A549 (cell line): ENCODE results near the gene ZNF669. TPM values are rescaled to one million over a fixed set of nuclear protein-coding genes. Genes with fewer than 3 reads are reported as not detected.

Experiments used
- ATAC-seq, 2 experiments: fragments of 200-7000 bp in 1 of 2; fragments of >200 bp in 1 of 2; cut with Nextera tagmentation in 1 of 2; cut with Tn5 transposase in 1 of 2; 3 replicates each; pipeline versions ENCODE4 v1.8.0 to v1.9.1; 2018 to 2020; ENCODE audit warnings: mild to moderate bottlenecking in 1 of 2, moderate library complexity in 1 of 2
- CTCF ChIA-PET: fragments of 300-600 bp; sonication (Branson Sonifier 250); formaldehyde crosslinking; extraction: SDS; loops from one replicate; lab custom pipeline; 2021; ENCODE audit warnings: antibody characterized with exemption, inconsistent platforms; lab: Yijun Ruan, JAX
- POLR2A ChIA-PET: fragments of 350-600 bp; formaldehyde crosslinking; extraction: SDS; loops from one replicate; lab custom pipeline; 2021; ENCODE audit warnings: antibody characterized with exemption, inconsistent platforms; lab: Yijun Ruan, JAX
- DNase-seq, 2 experiments: peaks; one replicate each; pipeline versions ENCODE4 v3.0.0 to v3.0.0-alpha.2; 2011 to 2016; ENCODE audit warnings: low read depth in 1 of 2, low spot score in 1 of 2
- FAIRE-seq: peaks from 2 replicates; lab custom pipeline; 2011; peaks lifted over from hg19 to GRCh38; lab: Jason Lieb, UNC
- H3K27ac ChIP-seq, 2 experiments: fragments of >200 bp; sonication (Bioruptor Twin); formaldehyde crosslinking; 3 replicates each; pipeline ENCODE4 v1.5.1; 2016 to 2017
- H3K4me1 ChIP-seq: fragments of >200 bp; sonication (Bioruptor Twin); formaldehyde crosslinking; 3 replicates; pipeline ENCODE4 v1.6.1; 2016
- H3K4me2 ChIP-seq: fragments of >200 bp; sonication (Bioruptor Twin); formaldehyde crosslinking; 3 replicates; pipeline ENCODE4 v1.6.1; 2016
- H3K4me3 ChIP-seq: fragments of >200 bp; sonication (Bioruptor Twin); formaldehyde crosslinking; 3 replicates; pipeline ENCODE4 v1.5.1; 2016
- H3K9me3 ChIP-seq: fragments of >200 bp; sonication (Bioruptor Twin); formaldehyde crosslinking; 3 replicates; pipeline ENCODE4 v1.6.1; 2016
- BHLHE40 ChIP-seq: IDR thresholded peaks from 2 replicates; pipeline ENCODE4 v1.6.1; 2012; ENCODE audit warnings: low read depth, low read length, inconsistent platforms
- CBX8 ChIP-seq: fragments of 200-600 bp; sonication (generic); IDR thresholded peaks from 2 replicates; pipeline ENCODE4 v1.6.1; 2016
- ESRRA ChIP-seq: fragments of 150-350 bp; IDR thresholded peaks from 2 replicates; pipeline ENCODE4 v1.6.1; 2014; ENCODE audit warnings: mild to moderate bottlenecking, low read length, borderline replicate concordance
- FOSB ChIP-seq: fragments of 250-450 bp; sonication (Bioruptor Pico); IDR thresholded peaks from 2 replicates; pipeline ENCODE4 v1.5.0; 2020; ENCODE audit warnings: mild to moderate bottlenecking, moderate library complexity
- HDAC2 ChIP-seq: fragments of 200-600 bp; sonication (generic); IDR thresholded peaks from 2 replicates; pipeline ENCODE4 v1.6.1; 2016
- HOXB5 ChIP-seq: fragments of 250-450 bp; sonication (Bioruptor Pico); IDR thresholded peaks from 2 replicates; pipeline ENCODE4 v1.5.0; 2020; ENCODE audit warnings: mild to moderate bottlenecking, moderate library complexity
- KDM1A ChIP-seq: fragments of 200-600 bp; sonication (generic); IDR thresholded peaks from 2 replicates; pipeline ENCODE4 v1.6.1; 2016; ENCODE audit warnings: low read depth, mild to moderate bottlenecking
- MAFK ChIP-seq: fragments of 450-650 bp; IDR thresholded peaks from 2 replicates; pipeline ENCODE4 v1.6.1; 2014; ENCODE audit not compliant: partially characterized antibody
- MAZ ChIP-seq: fragments of 150-350 bp; IDR thresholded peaks from 2 replicates; pipeline ENCODE4 v1.6.1; 2014; ENCODE audit warnings: antibody characterized with exemption, low read depth, low read length, borderline replicate concordance
- MYC ChIP-seq: IDR thresholded peaks from 2 replicates; pipeline ENCODE4 v1.6.1; 2012; ENCODE audit warnings: mild to moderate bottlenecking, inconsistent platforms, low read length, improper control_type of control experiment, borderline replicate concordance
- PHF8 ChIP-seq: fragments of 200-600 bp; sonication (generic); IDR thresholded peaks from 2 replicates; pipeline ENCODE4 v1.6.1; 2016; ENCODE audit warnings: low read depth, mild to moderate bottlenecking, antibody characterized with exemption, moderate library complexity, borderline replicate concordance
- POLR2A ChIP-seq: IDR thresholded peaks from 2 replicates; pipeline ENCODE4 v1.6.1; 2012; ENCODE audit warnings: mild to moderate bottlenecking, low read length
- RAD21 ChIP-seq, 2 experiments: fragments of >200 bp in 1 of 2; sonication (Bioruptor Twin) in 1 of 2; formaldehyde crosslinking in 1 of 2; IDR thresholded peaks in 1 of 2; conservative IDR thresholded peaks in 1 of 2; 2 replicates in 1 of 2; 3 replicates in 1 of 2; pipeline ENCODE4 v1.6.1; 2012 to 2018; ENCODE audit warnings: inconsistent platforms in 1 of 2
- RCOR1 ChIP-seq: fragments of 150-350 bp; IDR thresholded peaks from 2 replicates; pipeline ENCODE4 v1.6.1; 2014; ENCODE audit warnings: antibody characterized with exemption, low read length, low read depth
- TP53 ChIP-seq: fragments of 250-450 bp; sonication (Bioruptor Pico); IDR thresholded peaks from 2 replicates; pipeline ENCODE4 v1.5.0; 2021; ENCODE audit warnings: mild to moderate bottlenecking, moderate library complexity
- ZFP36 ChIP-seq: fragments of 450-650 bp; IDR thresholded peaks from 2 replicates; pipeline ENCODE4 v1.6.1; 2014; ENCODE audit warnings: borderline replicate concordance; ENCODE audit not compliant: partially characterized antibody
- ZNF302 ChIP-seq: fragments of 250-450 bp; sonication (Bioruptor Pico); IDR thresholded peaks from 2 replicates; pipeline ENCODE4 v1.9.0; 2021; ENCODE audit warnings: inconsistent platforms, mild to moderate bottlenecking, moderate library complexity
- WGBS: methylation state at CpG from one replicate; pipeline ENCODE4 v1.1.6; 2017; ENCODE audit errors: missing lambda C conversion rate; 5-methylcytosine and 5-hydroxymethylcytosine counted together
- polyA plus RNA-seq, 4 experiments: library from polyadenylated mRNA; depleted of rRNA in 3 of 4; stranded (reverse); fragments of >200 nt; fragmentation: RNase III in 1 of 4; extraction: RNeasy Plus Mini Kit Qiagen cat#74134 plus additional on column Dnase treatment in 1 of 4; gene quantifications; 2 replicates in 3 of 4; 3 replicates in 1 of 4; pipeline ENCODE4 v1.2.3, GENCODE V29; 2011 to 2017
- TF ChIP-seq, protein P1 (sequence below): IDR thresholded peaks from 2 replicates; pipeline ENCODE4 v1.6.1; 2012
- TF ChIP-seq, protein P2 (sequence below): IDR thresholded peaks from 2 replicates; pipeline ENCODE4 v1.6.1; 2012; ENCODE audit warnings: low read depth, borderline replicate concordance
- TF ChIP-seq, protein P3 (sequence below): fragments of >200 bp; sonication (Bioruptor Twin); formaldehyde crosslinking; IDR thresholded peaks from 3 replicates; pipeline ENCODE4 v1.5.1; 2016
- TF ChIP-seq, protein P4 (sequence below): fragments of >200 bp; sonication (Bioruptor Twin); formaldehyde crosslinking; IDR thresholded peaks from 3 replicates; pipeline ENCODE4 v1.6.1; 2016
- TF ChIP-seq, protein P5 (sequence below): fragments of 250-450 bp; sonication (Bioruptor Pico); IDR thresholded peaks from 2 replicates; pipeline ENCODE4 v1.5.0; 2021; ENCODE audit warnings: mild to moderate bottlenecking, moderate library complexity, borderline replicate concordance

ZNF669 gene
- polyA plus RNA-seq, 2 of the 4 experiments (the other 2 are of a cell fraction), result 3.6 to 5.3 TPM

DNA sequence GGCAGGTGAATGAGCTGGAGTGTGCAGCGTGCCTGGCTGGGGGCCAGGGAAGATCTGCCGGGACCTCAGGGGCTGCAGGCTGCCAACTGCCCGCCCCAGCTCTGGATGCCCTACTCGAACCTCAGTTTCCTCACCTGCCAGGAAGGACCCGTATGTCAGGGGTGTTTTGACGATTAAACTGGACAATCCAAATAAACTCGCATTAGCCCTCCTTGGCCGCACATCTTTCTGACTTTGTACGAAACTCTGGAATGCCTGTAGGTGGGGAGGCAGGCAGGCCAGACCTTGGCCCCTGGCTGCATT lies 8.3 kb upstream of the ZNF669 start:
- Histone ChIP-seq H3K4me1 (no peaks in the 10 kb centered on the region), H3K27ac (no peak overlapping the region), H3K4me3 (no peak overlapping the region; the same call in 2 of the 3 replicates), H3K9me3 (peaks cover 53% of the 10 kb centered on the region), H3K4me2 (no peak overlapping the region)
- ATAC-seq, result no peak; a peak in 1 of 6 replicates
- DNase-seq, result no peak
- WGBS, result 88% methylated on average over 9 of the region's 9 CpGs
- ChIA-PET CTCF (no interaction called here), POLR2A (interaction anchor here (1.3 kb wide), 1 partner anchor 34 kb away, joined by 5 read pairs; the partner anchor contains the start of gene ZNF670)
- FAIRE-seq, result no peak
- TF ChIP-seq MAZ (no peak), KDM1A (no peak)
- TF ChIP-seq, protein P1, sequence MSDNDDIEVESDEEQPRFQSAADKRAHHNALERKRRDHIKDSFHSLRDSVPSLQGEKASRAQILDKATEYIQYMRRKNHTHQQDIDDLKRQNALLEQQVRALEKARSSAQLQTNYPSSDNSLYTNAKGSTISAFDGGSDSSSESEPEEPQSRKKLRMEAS, result no peak

DNA sequence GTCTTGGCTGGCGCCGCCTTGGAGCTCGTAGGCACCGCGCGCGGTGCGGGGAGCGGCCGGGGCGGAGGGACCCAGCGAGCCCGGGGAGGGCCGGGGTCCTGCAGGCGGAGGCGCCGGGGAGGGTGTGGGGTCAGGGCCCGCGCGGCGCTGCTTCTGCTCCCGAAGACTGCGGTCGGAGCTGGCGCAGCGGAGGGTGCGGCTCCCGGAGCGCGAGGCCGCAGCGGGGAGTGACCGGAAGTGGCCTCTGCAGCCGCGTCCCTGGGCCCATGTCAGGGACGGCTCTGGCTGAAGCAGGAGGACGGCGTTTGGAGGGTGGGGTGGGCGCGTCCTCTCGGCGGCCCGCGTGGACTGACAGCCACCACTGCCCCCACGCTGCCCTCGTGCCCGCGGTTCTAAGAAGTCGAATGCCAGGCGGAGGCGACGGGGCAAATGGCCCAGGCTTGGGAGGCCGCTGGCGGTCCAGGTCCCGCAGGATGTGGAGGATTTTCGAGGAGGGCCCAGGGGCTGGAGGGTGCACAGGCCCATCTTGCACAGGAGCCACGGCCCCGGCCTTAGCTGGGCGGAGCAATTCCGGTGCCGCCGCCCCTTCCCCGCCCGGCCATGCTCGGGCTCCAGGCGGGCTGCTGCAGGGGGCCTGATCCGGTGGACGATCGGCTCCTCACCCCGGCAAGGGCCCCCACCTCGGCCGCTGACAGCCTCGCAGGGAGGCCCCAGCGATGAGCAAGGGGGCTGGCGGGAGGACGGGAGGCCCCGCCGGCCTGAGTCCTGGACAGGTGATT lies 7.7 kb upstream of the ZNF669 start:
- peak overlapping the region; percentile 62 for H3K4me3 ChIP-seq
- POLR2A ChIA-PET, result interaction anchor here (1.3 kb wide), 1 partner anchor 34 kb away, joined by 5 read pairs; the partner anchor contains the start of gene ZNF670
- H3K27ac ChIP-seq, result peak overlapping the region; percentile 74 to 88
- peak overlapping the region; percentile 96 for H3K4me2 ChIP-seq
- peak; percentile 90 to 91 for ATAC-seq
- H3K9me3 ChIP-seq, result peaks cover 58% of the 10 kb centered on the region
- 53% methylated on average over 23 of the region's 78 CpGs for WGBS
- peak; percentile 27 to 42 for DNase-seq
- CTCF ChIA-PET, result interaction anchor here (0.6 kb wide), 1 partner anchor 141 kb away, joined by 3 read pairs; no protein-coding TSS in a partner anchor
- H3K4me1 ChIP-seq, result no peaks in the 10 kb centered on the region
- no peak for FAIRE-seq
- TF ChIP-seq CBX8 (no peak), PHF8 (peak; percentile 46; the same call in 1 of the 2 replicates), POLR2A (0 out of 2 replicates have a peak, but pooled peaks have one; percentile 5), FOSB (no peak), BHLHE40 (no peak)
- TF ChIP-seq, protein P1, result peak; percentile 80
- TF ChIP-seq, protein P2, sequence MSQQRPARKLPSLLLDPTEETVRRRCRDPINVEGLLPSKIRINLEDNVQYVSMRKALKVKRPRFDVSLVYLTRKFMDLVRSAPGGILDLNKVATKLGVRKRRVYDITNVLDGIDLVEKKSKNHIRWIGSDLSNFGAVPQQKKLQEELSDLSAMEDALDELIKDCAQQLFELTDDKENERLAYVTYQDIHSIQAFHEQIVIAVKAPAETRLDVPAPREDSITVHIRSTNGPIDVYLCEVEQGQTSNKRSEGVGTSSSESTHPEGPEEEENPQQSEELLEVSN, result peak; percentile 81; the same call in 1 of the 2 replicates

DNA sequence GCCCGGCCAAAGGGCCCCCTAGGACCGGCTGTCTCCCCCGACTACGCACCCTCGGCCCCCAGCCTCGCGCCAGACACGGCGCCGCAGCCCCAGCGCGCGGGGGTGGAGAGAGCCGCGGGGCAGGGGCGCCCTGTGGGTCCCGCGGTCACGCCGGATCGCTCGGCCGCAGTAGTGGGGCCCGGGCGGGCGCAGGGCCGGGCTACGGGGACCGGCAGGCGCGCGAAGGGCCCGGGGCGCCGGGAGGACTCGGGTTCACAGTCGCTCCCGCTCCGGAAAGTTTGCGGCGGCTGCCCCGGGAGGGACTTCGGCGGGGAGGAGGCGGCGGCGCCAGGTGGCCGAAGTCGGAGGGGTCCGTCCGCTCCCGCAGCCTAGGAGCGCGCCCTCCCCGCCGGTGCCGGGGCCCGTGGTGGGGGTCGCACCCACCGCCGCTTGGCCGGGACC lies 7.1 kb upstream of the ZNF669 start:
- ATAC-seq (peak; percentile 20 to 31; a peak in 3 of 6 replicates), FAIRE-seq (no peak), DNase-seq (no peak)
- ChIA-PET CTCF (interaction anchor here (0.6 kb wide), 1 partner anchor 141 kb away, joined by 3 read pairs; no protein-coding TSS in a partner anchor), POLR2A (interaction anchor here (1.3 kb wide), 1 partner anchor 33 kb away, joined by 5 read pairs; the partner anchor contains the start of gene ZNF670)
- 20% methylated on average over 24 of the region's 62 CpGs for WGBS
- H3K9me3 ChIP-seq, result peaks cover 64% of the 10 kb centered on the region
- H3K27ac ChIP-seq, result peak overlapping the region; percentile 74 to 88
- peak overlapping the region; percentile 62 for H3K4me3 ChIP-seq
- H3K4me1 ChIP-seq, result no peaks in the 10 kb centered on the region
- peak overlapping the region; percentile 96 for H3K4me2 ChIP-seq
- TF ChIP-seq HOXB5 (CRISPR knock-in tag) (no peak), TP53 (CRISPR knock-in tag) (no peak), RAD21 (conservative IDR thresholded peaks at IDR 0.05 in 1 of 2, IDR thresholded peaks at IDR 0.05 in 1 of 2) (no peak), PHF8 (no peak), MAFK (no peak), ZFP36 (no peak), HDAC2 (no peak), ZNF302 (CRISPR knock-in tag) (no peak), ESRRA (no peak), MYC (no peak), RCOR1 (no peak)
- TF ChIP-seq, protein P3, sequence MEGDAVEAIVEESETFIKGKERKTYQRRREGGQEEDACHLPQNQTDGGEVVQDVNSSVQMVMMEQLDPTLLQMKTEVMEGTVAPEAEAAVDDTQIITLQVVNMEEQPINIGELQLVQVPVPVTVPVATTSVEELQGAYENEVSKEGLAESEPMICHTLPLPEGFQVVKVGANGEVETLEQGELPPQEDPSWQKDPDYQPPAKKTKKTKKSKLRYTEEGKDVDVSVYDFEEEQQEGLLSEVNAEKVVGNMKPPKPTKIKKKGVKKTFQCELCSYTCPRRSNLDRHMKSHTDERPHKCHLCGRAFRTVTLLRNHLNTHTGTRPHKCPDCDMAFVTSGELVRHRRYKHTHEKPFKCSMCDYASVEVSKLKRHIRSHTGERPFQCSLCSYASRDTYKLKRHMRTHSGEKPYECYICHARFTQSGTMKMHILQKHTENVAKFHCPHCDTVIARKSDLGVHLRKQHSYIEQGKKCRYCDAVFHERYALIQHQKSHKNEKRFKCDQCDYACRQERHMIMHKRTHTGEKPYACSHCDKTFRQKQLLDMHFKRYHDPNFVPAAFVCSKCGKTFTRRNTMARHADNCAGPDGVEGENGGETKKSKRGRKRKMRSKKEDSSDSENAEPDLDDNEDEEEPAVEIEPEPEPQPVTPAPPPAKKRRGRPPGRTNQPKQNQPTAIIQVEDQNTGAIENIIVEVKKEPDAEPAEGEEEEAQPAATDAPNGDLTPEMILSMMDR, result no peak
- TF ChIP-seq, protein P4, sequence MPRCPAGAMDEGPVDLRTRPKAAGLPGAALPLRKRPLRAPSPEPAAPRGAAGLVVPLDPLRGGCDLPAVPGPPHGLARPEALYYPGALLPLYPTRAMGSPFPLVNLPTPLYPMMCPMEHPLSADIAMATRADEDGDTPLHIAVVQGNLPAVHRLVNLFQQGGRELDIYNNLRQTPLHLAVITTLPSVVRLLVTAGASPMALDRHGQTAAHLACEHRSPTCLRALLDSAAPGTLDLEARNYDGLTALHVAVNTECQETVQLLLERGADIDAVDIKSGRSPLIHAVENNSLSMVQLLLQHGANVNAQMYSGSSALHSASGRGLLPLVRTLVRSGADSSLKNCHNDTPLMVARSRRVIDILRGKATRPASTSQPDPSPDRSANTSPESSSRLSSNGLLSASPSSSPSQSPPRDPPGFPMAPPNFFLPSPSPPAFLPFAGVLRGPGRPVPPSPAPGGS, result no peak
- TF ChIP-seq, protein P2, result no peak
- TF ChIP-seq, protein P5, sequence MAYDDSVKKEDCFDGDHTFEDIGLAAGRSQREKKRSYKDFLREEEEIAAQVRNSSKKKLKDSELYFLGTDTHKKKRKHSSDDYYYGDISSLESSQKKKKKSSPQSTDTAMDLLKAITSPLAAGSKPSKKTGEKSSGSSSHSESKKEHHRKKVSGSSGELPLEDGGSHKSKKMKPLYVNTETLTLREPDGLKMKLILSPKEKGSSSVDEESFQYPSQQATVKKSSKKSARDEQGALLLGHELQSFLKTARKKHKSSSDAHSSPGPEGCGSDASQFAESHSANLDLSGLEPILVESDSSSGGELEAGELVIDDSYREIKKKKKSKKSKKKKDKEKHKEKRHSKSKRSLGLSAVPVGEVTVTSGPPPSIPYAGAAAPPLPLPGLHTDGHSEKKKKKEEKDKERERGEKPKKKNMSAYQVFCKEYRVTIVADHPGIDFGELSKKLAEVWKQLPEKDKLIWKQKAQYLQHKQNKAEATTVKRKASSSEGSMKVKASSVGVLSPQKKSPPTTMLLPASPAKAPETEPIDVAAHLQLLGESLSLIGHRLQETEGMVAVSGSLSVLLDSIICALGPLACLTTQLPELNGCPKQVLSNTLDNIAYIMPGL (CRISPR knock-in tag), result no peak
